SK-N-SH treated with all-trans-retinoic acid at 6 μM for 48 hours (cell line): ENCODE results near the gene CGB7.
"Not testable (repeated sequence)": the region's sequence is repeated elsewhere in the genome, so short reads cannot be mapped to it uniquely, and the experiment has no call there.

ENCODE experiments used
- ISL1 ChIP-seq: fragments of 250-450 bp; sonication (Bioruptor Pico); IDR thresholded peaks from 2 replicates; pipeline ENCODE4 v2.1.2; 2022; ENCODE audit warnings: mild to moderate bottlenecking, moderate library complexity
- OSR1 ChIP-seq: fragments of 250-450 bp; sonication (Bioruptor Pico); IDR thresholded peaks from 2 replicates; pipeline ENCODE4 v1.8.0; 2022; ENCODE audit warnings: moderate library complexity, mild to moderate bottlenecking, inconsistent platforms
- PPARA ChIP-seq: fragments of 250-450 bp; sonication (Bioruptor Pico); IDR thresholded peaks from 2 replicates; pipeline ENCODE4 v1.5.0; 2020; ENCODE audit warnings: mild to moderate bottlenecking, borderline replicate concordance
- RARB ChIP-seq: fragments of 250-450 bp; sonication (Bioruptor Pico); IDR thresholded peaks from 2 replicates; pipeline ENCODE4 v1.8.0; 2021; ENCODE audit warnings: mild to moderate bottlenecking, moderate library complexity
- ZNF8 ChIP-seq: fragments of 450-650 bp; formaldehyde crosslinking; IDR thresholded peaks from 2 replicates; pipeline ENCODE4 v1.5.0; 2020; ENCODE audit warnings: mild to moderate bottlenecking, moderate library complexity

GRCh38 chr19:49024233-49024632 is 33.3 kb downstream of the CGB7 start, which contains the start of gene CGB3:
- not testable (repeated sequence) for TF ChIP-seq OSR1, ISL1, PPARA, RARB, ZNF8 (CRISPR knock-in tag)
